Fibroblast of lung (primary cell): ENCODE measurements around the gene MEIS2. TPM values are rescaled to one million over a fixed set of nuclear protein-coding genes. Genes with fewer than 3 reads are reported as not detected.
A peak's percentile ranks its signal among the peaks of the same experiment; 100 is the strongest.

Experiments used
- DNase-seq, 2 donors: peaks; one replicate each; pipeline versions ENCODE4 v3.0.0 to v3.0.0-alpha.2; 2010; ENCODE audit warnings: low read depth in 2 of 2
- H2AFZ ChIP-seq: 2 replicates; pipeline ENCODE4 v1.5.1; 2012; ENCODE audit warnings: low read length, control low read depth, inconsistent platforms
- H3K27ac ChIP-seq: 2 replicates; pipeline ENCODE4 v1.5.1; 2011; ENCODE audit warnings: low read length, control low read depth; ENCODE audit not compliant: insufficient read depth
- H3K27me3 ChIP-seq: 2 replicates; pipeline ENCODE4 v1.5.1; 2011; ENCODE audit warnings: mild to moderate bottlenecking, low read length; ENCODE audit not compliant: control insufficient read depth, insufficient read depth
- H3K36me3 ChIP-seq: 2 replicates; pipeline ENCODE4 v1.5.1; 2011; ENCODE audit warnings: low read length; ENCODE audit not compliant: control insufficient read depth, insufficient read depth
- H3K4me1 ChIP-seq: 2 replicates; pipeline ENCODE4 v1.5.1; 2011; ENCODE audit warnings: low read length; ENCODE audit not compliant: control insufficient read depth, insufficient read depth; ENCODE audit errors: extremely low read depth
- H3K4me2 ChIP-seq: 2 replicates; pipeline ENCODE4 v1.5.1; 2011; ENCODE audit warnings: low read length, control low read depth; ENCODE audit not compliant: insufficient read depth; ENCODE audit errors: extremely low read depth
- H3K4me3 ChIP-seq, 4 experiments: fragments of 200-600 bp in 1 of 4; sonication (generic) in 1 of 4; replicated peaks in 1 of 4; 2 replicates each; pipeline ENCODE4 v1.5.1; 2011 to 2016; ENCODE audit warnings: low read length in 4 of 4, low read depth in 3 of 4, mild to moderate bottlenecking in 3 of 4, control low read depth in 2 of 4, inconsistent platforms in 1 of 4, mixed read lengths in 1 of 4; ENCODE audit not compliant: insufficient read depth in 1 of 4; ENCODE audit errors: control extremely low read depth in 1 of 4
- H3K79me2 ChIP-seq: 2 replicates; pipeline ENCODE4 v1.5.1; 2012; ENCODE audit warnings: mild to moderate bottlenecking, low read length, inconsistent platforms; ENCODE audit not compliant: control insufficient read depth, insufficient read depth
- H3K9ac ChIP-seq: 2 replicates; pipeline ENCODE4 v1.5.1; 2011; ENCODE audit warnings: mild to moderate bottlenecking, low read length, control low read depth; ENCODE audit not compliant: insufficient read depth
- H3K9me3 ChIP-seq: 2 replicates; pipeline ENCODE4 v1.5.1; 2012; ENCODE audit warnings: low read depth, low read length; ENCODE audit not compliant: control insufficient read depth, insufficient read depth
- H4K20me1 ChIP-seq: 2 replicates; pipeline ENCODE4 v1.5.1; 2011; ENCODE audit warnings: low read length; ENCODE audit not compliant: control insufficient read depth, insufficient read depth; ENCODE audit errors: extremely low read depth
- EZH2 ChIP-seq: IDR thresholded peaks from 2 replicates; pipeline ENCODE4 v1.5.1; 2012; ENCODE audit warnings: low read length, control low read depth, mild to moderate bottlenecking; ENCODE audit errors: missing control alignments
- polyA plus RNA-seq, 2 donors: library from polyadenylated mRNA; depleted of rRNA in 1 of 2; stranded (reverse) in 1 of 2; unstranded in 1 of 2; fragments of >200 nt; gene quantifications; 2 replicates each; pipeline ENCODE4 v1.2.1, GENCODE V29; 2011 to 2012; ENCODE audit warnings: missing spikeins in 1 of 2
- total RNA-seq: library from RNA; depleted of rRNA; stranded (reverse); fragments of >200 nt; gene quantifications from 2 replicates; pipeline ENCODE4 v1.2.1, GENCODE V29; 2014
- TF ChIP-seq, protein P1 (sequence below), 2 donors: IDR thresholded peaks in 1 of 2; conservative IDR thresholded peaks in 1 of 2; 1 replicate in 1 of 2; 2 replicates in 1 of 2; pipeline ENCODE4 v1.5.1; 2011 to 2012; ENCODE audit warnings: low read length in 2 of 2, control low read depth in 1 of 2, inconsistent platforms in 1 of 2, low read depth in 1 of 2, mild to moderate bottlenecking in 1 of 2

Gene MEIS2
- total and polyA plus RNA-seq, 2 donors (not counting 1 experiment from before 2014, with no cell fraction given) = 31.0 to 37.1 TPM

DNA sequence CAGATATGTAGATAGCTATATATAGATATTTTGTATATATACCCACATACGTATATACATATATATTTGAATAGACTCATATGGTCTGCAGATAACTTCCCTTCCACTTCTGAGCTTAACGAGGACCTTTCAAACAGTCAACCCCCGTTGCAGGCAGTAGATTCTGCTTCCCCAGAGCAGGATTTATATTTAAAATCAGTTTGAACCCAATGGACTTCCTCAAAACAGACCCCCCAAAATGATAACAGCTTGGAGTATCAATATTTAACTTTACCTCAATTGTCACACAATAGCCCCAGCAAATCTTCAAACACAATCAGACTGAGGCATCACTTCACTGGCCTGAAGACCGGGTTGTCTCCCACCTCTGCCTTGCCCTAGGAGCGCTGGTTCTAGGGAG is 218.3 kb downstream of the MEIS2 start:
- Histone ChIP-seq H3K36me3 (no peaks in the 10 kb centered on the region), H3K9ac (no peak overlapping the region), H4K20me1 (no peaks in the 10 kb centered on the region), H3K4me1 (peaks cover 3% of the 10 kb centered on the region), H3K9me3 (no peaks in the 10 kb centered on the region), H3K27me3 (peaks cover 42% of the 10 kb centered on the region), H3K27ac (no peak overlapping the region), H3K4me3 (no peak overlapping the region), H3K4me2 (peak overlapping the region; percentile 88), H3K79me2 (no peaks in the 10 kb centered on the region), H2AFZ (no peak overlapping the region)
- DNase-seq = no peak
- TF ChIP-seq, protein P1, sequence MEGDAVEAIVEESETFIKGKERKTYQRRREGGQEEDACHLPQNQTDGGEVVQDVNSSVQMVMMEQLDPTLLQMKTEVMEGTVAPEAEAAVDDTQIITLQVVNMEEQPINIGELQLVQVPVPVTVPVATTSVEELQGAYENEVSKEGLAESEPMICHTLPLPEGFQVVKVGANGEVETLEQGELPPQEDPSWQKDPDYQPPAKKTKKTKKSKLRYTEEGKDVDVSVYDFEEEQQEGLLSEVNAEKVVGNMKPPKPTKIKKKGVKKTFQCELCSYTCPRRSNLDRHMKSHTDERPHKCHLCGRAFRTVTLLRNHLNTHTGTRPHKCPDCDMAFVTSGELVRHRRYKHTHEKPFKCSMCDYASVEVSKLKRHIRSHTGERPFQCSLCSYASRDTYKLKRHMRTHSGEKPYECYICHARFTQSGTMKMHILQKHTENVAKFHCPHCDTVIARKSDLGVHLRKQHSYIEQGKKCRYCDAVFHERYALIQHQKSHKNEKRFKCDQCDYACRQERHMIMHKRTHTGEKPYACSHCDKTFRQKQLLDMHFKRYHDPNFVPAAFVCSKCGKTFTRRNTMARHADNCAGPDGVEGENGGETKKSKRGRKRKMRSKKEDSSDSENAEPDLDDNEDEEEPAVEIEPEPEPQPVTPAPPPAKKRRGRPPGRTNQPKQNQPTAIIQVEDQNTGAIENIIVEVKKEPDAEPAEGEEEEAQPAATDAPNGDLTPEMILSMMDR (conservative IDR thresholded peaks at IDR 0.05 in 1 of 2, IDR thresholded peaks at IDR 0.05 in 1 of 2; ENCODE audit: low read depth in 1 of 2, low read length in 2 of 2) = no peak
- TF ChIP-seq EZH2 = no peak

DNA sequence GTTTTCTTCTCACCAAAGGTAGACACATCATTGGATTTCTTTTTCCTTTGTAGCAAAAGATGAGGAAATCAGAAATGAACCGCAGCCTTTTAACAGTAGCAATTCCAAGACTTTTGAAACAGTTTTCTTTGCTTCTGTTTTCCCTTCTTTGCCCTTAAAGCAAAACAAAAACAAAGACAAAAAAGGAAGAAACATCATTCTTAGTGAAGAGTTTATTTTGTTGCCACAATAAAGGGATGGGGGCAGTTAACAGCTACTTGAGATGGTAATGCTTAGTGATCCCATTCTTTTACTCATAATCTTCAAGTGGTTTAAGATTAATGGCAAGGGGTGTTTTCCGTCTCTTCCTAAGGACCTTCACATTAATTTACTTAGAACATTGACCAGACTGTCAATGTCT is 218.8 kb downstream of the MEIS2 start:
- H3K36me3 ChIP-seq = no peaks in the 10 kb centered on the region
- no peaks in the 10 kb centered on the region for H3K79me2 ChIP-seq
- DNase-seq = no peak
- peaks cover 3% of the 10 kb centered on the region for H3K4me1 ChIP-seq
- no peak overlapping the region for H3K9ac ChIP-seq
- H3K27ac ChIP-seq = no peak overlapping the region
- no peak for TF ChIP-seq EZH2
- TF ChIP-seq, protein P1 (conservative IDR thresholded peaks at IDR 0.05 in 1 of 2, IDR thresholded peaks at IDR 0.05 in 1 of 2; ENCODE audit: low read depth in 1 of 2, low read length in 2 of 2) = no peak
- peaks cover 42% of the 10 kb centered on the region for H3K27me3 ChIP-seq
- no peak overlapping the region for H3K4me2 ChIP-seq
- no peak overlapping the region for H3K4me3 ChIP-seq
- H4K20me1 ChIP-seq = no peaks in the 10 kb centered on the region
- no peaks in the 10 kb centered on the region for H3K9me3 ChIP-seq
- no peak overlapping the region for H2AFZ ChIP-seq

DNA sequence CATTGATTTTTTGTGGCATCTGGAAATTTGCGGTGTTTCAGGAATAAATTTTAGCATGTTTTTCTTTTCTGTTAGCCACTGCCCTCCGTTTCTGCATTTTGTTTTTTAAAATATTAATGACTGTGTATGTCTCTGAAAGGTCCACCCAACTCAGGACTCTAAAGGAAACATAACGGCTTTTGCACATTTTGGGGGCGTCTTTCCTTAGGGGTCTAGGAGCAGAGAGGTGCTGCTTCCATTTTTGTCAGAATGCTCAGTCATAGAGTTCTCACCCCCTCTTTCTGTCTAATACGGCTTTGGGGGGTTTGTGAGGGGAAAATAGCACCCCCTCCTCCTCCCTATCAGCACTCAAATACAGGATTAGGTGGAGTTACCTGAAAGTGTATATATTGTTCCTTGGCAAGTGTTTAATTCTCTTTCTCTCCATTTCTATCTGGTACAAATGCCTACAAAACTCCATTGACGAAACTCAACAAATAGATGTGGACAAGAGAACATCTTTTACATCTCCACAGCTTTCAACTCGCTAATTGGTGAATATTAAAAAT is 219.4 kb downstream of the MEIS2 start:
- H3K4me3 ChIP-seq = no peak overlapping the region
- H3K79me2 ChIP-seq = no peaks in the 10 kb centered on the region
- no peak for DNase-seq
- no peak overlapping the region for H3K9ac ChIP-seq
- H3K36me3 ChIP-seq = no peaks in the 10 kb centered on the region
- H3K4me2 ChIP-seq = no peak overlapping the region
- H4K20me1 ChIP-seq = no peaks in the 10 kb centered on the region
- peaks cover 37% of the 10 kb centered on the region for H3K27me3 ChIP-seq
- no peaks in the 10 kb centered on the region for H3K9me3 ChIP-seq
- no peak overlapping the region for H3K27ac ChIP-seq
- H2AFZ ChIP-seq = no peak overlapping the region
- no peak for TF ChIP-seq EZH2
- TF ChIP-seq, protein P1 (conservative IDR thresholded peaks at IDR 0.05 in 1 of 2, IDR thresholded peaks at IDR 0.05 in 1 of 2; ENCODE audit: low read depth in 1 of 2, low read length in 2 of 2) = no peak
- peaks cover 3% of the 10 kb centered on the region for H3K4me1 ChIP-seq
